Measurements from ENCODE around the gene WDR47.
A peak's percentile ranks its signal among the peaks of the same experiment; 100 is the strongest.
"Not testable (repeated sequence)": the region's sequence is repeated elsewhere in the genome, so short reads cannot be mapped to it uniquely, and the experiment has no call there.

Gene WDR47

GRCh38 chr1:109041621-109042468, at the start of gene WDR47:
Gene WDR47 (minus strand): TSS chr1:109042102. CDS start chr1:109023512, 18,590 bp downstream.
- peak; percentile 86 for DNase-seq

- peak; percentile 45 for DNase-seq
Measured at GRCh38 chr1:109091078-109091838, 49.4 kb upstream of the WDR47 start.

GRCh38 chr1:109090196-109091077, 48.5 kb upstream of the WDR47 start, which contains the start of gene TMEM167B:
Gene TMEM167B (plus strand): TSS chr1:109090764. CDS start chr1:109090873, 109 bp downstream.
- DNase-seq = peak; percentile 89

- DNase-seq = peak; percentile 80
Measured at GRCh38 chr1:109089242-109090015, 47.5 kb upstream of the WDR47 start.

- no peak for DNase-seq
Measured at GRCh38 chr1:109084563-109085517, 42.9 kb upstream of the WDR47 start.

- DNase-seq = no peak
Measured at GRCh38 chr1:109083923-109084322, 42.0 kb upstream of the WDR47 start.

GRCh38 chr1:109083501-109083900, 41.6 kb upstream of the WDR47 start:
- no peak for DNase-seq

- no peak for DNase-seq
Measured at GRCh38 chr1:109080441-109081082, 38.7 kb upstream of the WDR47 start.

- no peak for DNase-seq
Measured at GRCh38 chr1:109079240-109079622, 37.3 kb upstream of the WDR47 start.

GRCh38 chr1:109078317-109078716, 36.4 kb upstream of the WDR47 start:
- no peak for DNase-seq

- DNase-seq = peak; percentile 95
Measured at GRCh38 chr1:109075531-109076490, 33.9 kb upstream of the WDR47 start, which contains the start of gene TAF13. Gene TAF13 (minus strand): TSS chr1:109076003. CDS start chr1:109075947, 56 bp downstream.

- no peak for DNase-seq
Measured at GRCh38 chr1:109069294-109069693, 27.4 kb upstream of the WDR47 start.

- no peak for DNase-seq
Measured at GRCh38 chr1:109067883-109068282, 26.0 kb upstream of the WDR47 start.

GRCh38 chr1:109065137-109065536, 23.2 kb upstream of the WDR47 start:
- no peak for DNase-seq

GRCh38 chr1:109061183-109061582, 19.3 kb upstream of the WDR47 start:
- no peak for DNase-seq

GRCh38 chr1:109060707-109061106, 18.8 kb upstream of the WDR47 start:
- DNase-seq = no peak

- DNase-seq = no peak
Measured at GRCh38 chr1:109059026-109059425, 17.1 kb upstream of the WDR47 start.

- no peak for DNase-seq
Measured at GRCh38 chr1:109056064-109056463, 14.2 kb upstream of the WDR47 start.

- not testable (repeated sequence) for DNase-seq
Measured at GRCh38 chr1:109052145-109052544, 10.2 kb upstream of the WDR47 start.

Data from DMS79 treated with DMSO at 0.1 percent for 48 hours (cell line).